Activated T-cell treated with anti-CD3 and anti-CD28 coated beads, Interleukin-2, amount 50 U/mL, for 48 hours (primary cell): ENCODE results near the gene KIF25.
A peak's percentile ranks its signal among the peaks of the same experiment; 100 is the strongest.

Experiments
- DNase-seq, 2 experiments: peaks; one replicate each; pipeline ENCODE4 v3.0.0-alpha.2; 2020

KIF25 gene

GRCh38 chr6:168020242-168020641, 22.8 kb downstream of the KIF25 start:
- DNase-seq = no peak

DNA sequence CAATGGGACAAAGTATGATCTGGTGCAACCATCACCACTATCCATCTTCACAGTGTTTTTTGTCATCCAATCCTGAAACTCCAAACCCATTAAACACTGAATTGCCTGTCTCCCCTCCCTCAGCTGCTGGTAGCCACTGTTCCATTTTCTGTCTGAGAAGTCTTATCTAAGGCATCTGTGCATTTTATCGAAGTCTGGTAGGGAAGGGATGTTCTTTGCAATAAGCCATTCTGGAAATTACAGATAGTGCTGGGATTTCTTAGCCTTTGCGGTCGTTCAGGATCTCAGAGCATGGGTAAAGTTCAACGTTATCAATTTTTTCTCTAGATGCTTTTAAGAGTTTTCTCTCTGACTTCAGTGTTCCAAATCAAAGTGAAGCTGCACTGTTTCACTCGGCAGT, 24.1 kb downstream of the KIF25 start:
- no peak for DNase-seq

DNA sequence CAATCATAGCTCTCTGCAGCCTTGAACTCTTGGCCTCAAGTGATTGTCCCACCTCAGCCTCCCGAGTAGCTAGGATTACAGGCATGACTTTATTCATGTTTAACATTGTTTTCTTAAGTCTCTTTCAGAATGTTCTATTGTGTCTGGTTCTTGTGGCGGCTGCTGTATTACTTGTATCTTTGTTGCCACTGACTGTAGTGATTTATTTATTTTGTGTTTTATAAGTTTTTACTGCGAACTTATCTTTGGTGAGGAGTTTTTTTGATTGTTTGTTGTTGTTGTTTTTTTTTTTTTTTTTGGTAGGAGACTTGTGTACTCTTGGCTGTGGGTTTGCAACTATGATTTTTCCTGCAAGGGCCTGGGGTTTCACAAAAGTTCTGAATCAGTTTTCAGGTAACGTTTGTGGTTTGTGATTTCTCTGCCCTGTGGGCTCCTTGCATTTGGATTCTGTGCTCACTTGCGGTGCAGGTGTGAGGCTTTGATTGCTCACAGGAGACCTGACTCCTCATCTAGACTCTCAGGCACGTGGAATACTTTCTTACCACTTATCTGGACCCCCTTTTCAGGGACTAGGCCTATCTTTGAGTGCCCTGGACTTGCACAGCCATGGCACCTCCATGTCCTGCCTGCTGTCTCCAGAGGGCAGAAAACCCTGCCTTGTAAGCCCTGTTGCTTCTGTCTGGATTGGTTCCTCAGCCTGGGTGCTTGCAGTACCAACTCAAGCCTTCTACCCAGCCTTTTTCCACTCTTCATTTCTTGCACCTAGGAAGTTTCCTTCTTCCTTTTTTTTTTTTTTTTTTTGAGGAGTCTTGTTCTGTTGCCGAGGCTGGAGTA, 25.2 kb downstream of the KIF25 start:
- no peak for DNase-seq

GRCh38 chr6:168024951-168025510, 27.6 kb downstream of the KIF25 start:
- DNase-seq = no peak

GRCh38 chr6:168025831-168026710, 28.6 kb downstream of the KIF25 start:
- no peak for DNase-seq

DNA sequence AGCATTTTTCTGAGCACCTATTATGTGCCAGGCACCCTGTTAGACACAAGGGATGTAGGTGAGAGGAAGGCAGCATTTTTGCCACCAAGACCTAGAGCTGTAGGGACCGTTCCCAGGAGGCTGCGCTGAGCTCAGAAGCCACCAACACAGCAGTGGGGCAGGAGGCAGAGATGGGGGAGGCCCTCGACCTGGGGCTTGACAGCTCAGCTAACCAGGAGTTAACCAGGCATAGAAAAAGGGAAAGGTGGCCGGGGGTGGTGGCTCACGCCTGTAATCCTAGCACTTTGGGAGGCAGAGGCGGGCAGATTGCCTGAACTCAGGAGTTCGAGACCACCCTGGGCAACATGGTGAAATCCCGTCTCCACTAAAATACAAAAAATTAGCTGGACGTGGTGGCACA, 29.5 kb downstream of the KIF25 start:
- DNase-seq = no peak

GRCh38 chr6:168027521-168027920, 30.1 kb downstream of the KIF25 start:
- no peak for DNase-seq

GRCh38 chr6:168028181-168028580, 30.7 kb downstream of the KIF25 start:
- DNase-seq = no peak

- no peak for DNase-seq
Observed at GRCh38 chr6:168029459-168030217, 32.2 kb downstream of the KIF25 start.

DNA sequence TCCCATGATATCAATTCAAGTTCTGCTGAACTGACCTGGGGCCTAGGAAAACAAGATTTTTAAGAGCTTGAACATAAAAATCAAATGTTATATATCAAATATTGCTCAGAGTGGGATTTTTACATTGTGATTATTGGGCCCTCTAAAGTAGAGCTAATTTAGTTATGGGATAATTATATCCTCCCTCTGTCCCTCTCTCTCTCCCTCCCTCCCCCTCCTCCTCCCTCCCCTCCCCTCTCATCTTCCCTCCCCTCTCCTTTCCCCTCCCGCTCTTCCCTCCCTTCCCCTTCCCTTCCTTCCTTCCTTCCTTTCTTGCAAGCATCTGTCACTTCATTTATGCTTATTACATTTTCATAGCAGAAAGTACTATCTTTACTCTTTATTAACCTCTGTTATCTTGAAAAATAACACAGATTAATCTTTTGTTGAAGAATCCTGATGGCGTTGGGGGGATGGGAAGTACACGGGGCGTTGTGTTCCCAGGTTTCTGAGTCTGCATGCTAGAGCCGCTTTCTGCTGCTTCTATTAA, 32.8 kb downstream of the KIF25 start:
- DNase-seq = no peak

DNA sequence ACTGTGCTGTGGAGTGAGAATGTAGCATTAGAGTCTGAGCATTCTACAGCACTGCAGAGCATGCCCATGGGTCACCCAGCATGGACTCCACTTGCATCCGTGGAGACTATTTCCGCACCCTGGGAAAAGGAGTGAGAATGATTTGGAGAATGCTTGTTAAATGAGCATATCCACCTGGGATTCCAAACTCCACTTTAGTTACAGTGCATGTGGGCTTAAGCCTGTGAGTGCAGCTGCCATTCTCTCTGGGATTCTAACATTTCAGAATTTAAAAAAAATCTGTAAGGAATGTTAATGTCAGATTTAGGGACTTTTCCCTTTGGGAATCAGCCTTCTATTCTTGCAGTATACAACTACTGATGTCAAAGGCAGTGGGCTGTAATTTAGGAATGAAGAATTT, 33.4 kb downstream of the KIF25 start:
- DNase-seq = no peak

DNA sequence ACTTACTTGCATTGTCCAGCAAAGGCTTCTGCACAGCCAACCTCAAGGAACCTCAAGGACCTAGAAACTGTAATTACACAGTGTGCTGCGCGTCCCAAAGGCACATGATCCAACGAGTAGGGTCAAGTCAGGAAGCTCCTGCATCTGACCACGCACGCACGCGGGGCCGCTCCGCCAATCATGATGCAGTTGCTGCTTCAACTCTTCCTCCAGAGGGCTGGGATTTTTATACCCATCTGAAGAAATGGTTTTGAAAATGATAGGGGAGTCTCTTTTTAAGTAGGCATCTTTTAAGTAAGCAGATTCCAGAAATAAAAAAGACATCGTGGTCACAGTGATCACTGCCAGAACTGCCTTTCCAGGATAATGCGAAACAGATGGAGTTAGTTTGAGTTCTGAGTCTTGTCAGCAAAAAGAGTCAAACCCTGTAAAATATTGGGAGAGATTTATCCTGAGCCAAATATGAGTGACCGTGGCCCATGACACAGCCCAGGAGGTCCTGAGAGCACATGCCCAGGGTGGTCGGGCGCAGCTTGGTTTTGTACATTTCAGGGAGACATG, 34.0 kb downstream of the KIF25 start:
- DNase-seq = no peak

DNA sequence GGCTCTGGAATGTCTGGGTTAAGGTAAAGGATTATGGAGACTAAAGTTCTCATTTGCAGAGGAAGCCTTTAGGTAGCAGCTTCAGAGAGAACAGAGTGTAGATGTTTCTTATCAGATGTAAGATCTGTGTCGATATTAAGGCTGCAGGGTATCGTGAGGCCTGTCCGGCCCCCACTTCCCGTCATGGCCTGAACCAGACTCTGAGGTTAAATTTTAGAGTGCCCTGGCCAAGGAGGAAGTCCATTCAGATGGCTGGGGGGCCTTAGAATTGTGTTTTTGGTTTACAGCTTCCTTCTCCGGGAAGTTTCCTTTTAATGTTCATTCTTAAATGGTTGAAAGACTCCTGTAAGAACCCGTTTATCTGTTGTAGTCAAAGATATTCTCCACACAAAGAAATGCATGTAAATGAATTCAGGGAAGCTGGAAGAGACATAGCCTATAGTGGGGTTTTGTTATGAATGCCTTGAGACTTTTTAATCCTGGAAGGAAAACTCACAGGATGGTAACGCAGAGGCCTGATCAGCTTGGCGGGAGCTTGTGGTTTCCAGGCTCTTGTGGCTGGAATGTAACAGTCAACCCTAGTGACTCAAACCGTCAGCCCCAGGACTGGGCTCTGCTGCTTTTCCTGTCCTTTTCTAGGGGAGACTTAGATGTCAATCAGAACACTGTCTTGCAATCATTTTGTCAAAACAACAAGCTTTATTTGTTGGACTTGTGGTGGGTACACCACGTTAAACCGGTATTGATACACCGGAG, 34.7 kb downstream of the KIF25 start:
- DNase-seq = no peak

- no peak for DNase-seq
Observed at GRCh38 chr6:168033791-168034190, 36.3 kb downstream of the KIF25 start.

DNA sequence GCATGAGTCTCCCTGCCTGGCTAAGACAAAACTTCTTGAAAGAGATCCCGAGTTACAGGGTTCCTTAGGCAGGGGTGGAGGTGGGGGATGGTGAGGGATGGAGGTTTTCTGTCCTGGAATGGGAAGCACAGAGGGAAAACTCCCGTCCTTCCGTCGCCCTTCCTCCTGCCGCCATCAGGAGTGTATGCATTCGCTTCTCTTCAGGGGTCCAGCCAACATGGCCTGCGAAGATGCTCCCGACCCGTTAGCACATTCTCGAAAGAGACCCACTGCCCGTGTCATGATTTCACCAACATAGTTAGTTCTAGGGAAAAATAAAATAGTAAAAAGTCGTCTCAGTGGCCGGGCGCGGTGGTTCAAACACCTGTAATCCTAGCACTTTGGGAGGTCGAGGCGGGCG, 37.1 kb downstream of the KIF25 start:
- no peak for DNase-seq

DNA sequence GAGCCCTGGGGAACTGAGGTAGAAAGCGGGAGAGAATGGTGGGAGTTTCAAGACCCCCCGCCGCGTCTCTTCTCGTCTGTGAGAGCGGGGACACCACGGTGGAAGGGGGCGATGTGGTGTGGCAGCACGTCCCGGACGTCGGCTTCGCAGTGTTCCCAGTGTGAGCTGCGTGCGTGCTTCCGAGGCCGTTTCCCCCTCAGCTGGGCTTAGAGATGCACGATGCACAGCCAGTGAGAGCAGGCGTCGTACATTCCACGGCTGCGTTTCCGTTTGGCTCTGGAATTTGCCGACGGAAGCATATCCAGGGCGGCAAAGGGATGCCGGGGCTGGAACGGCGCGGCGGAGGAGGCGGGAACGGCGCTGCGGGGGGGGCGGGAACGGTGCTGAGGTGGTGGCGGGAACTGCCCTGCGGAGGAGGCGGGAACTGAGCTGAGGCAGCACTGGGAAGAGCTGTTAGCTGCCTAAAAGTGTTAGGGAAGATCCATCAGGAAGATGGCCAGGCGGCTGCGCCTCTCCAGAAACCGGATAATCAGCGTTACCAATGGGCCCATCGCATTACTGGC, 37.7 kb downstream of the KIF25 start:
- DNase-seq = no peak

DNA sequence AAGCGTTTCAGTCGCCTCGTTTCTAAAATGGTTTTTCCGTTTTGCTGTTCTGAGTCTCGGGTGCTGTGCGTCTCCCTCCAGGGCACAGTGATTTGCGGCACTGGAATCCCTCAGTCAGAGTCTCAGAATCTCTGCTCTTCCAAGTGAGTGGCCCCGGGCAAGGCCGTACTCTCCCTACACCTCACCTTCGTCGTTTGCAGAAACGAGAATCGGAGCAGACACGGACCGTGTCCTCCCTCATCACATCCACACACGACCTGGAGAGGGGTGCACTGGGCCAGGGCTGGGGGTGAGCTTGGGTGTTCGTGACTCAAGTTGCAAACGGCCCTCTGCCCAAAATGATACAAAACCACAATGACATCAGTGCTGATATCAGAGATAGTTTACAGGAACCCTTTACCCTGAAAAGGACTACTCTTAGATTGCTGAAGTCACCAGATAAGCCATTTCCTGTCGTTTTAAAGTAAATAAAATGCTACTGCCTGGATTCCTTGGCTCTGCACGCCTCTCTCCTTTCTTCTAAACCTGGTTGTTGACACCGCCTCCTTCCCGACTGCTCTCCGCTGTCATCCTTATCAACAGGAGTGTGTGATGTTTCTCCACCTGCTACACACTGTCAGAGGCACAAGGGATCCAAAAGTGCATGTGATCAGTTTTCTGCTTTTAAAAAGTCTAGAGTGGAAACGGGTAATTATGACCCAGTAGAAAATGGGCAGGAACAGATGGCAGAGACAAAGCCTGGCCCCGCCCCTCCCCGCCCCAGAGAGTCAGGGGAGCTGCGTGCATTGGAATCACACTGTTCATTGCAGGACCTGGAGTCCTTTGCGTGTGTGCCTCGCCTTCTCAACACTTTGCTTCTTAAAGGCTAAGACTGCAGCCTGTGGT, 38.4 kb downstream of the KIF25 start:
- DNase-seq = peak; percentile 22 to 24

DNA sequence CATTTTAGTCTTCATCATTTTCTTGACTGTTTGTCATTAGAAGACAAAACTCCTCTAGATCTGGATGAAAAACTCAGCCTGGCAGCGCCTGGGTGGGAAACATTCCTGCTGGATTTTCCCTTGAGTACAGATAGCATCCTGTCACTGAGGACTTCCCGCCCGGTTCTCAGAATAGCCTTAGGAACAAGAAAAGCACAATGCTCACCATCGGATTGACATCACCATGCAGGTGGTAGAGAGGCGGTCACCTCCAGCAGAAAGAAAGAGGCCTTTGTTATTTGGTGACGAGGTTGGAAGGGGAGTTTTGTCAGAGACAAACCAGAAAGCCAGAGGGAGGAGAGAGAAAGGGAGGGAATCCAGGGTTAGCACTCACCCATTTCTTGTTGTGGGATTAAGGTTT, 39.8 kb downstream of the KIF25 start:
- DNase-seq = no peak

- no peak for DNase-seq
Observed at GRCh38 chr6:168037856-168038255, 40.4 kb downstream of the KIF25 start.

DNA sequence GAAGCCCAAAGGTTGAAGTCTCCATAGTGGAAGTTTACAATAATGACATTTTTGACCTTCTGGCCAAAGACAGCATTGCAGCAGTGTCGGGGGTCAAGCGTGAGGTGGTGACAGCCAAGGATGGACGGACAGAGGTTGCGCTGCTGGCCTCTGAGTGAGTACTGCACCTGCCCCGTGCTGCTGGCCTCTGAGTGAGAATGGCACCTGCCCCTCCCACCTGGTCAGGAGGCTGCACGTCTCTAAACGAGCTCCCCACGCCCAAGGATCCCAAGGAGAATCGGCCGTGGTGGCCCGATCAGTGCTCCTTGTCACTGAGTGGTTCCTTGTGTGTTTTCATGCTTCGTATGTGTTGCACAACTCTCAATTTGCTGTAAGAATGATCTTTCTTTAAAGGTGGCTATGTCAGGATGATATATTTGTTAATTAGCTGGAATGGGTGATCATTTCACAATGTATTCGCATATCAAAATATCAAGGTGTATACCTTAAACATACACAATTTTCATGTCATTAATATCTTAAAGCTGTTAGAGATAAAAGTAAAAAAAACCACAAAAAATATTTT, 41.2 kb downstream of the KIF25 start:
- no peak for DNase-seq
